ENCODE measurements around the gene B3GNT9. TPM values are rescaled to one million over a fixed set of nuclear protein-coding genes. Genes with fewer than 3 reads are reported as not detected.

The B3GNT9 gene
- total RNA-seq, 1 donor from 2014 or later, result 14.0 TPM

DNA sequence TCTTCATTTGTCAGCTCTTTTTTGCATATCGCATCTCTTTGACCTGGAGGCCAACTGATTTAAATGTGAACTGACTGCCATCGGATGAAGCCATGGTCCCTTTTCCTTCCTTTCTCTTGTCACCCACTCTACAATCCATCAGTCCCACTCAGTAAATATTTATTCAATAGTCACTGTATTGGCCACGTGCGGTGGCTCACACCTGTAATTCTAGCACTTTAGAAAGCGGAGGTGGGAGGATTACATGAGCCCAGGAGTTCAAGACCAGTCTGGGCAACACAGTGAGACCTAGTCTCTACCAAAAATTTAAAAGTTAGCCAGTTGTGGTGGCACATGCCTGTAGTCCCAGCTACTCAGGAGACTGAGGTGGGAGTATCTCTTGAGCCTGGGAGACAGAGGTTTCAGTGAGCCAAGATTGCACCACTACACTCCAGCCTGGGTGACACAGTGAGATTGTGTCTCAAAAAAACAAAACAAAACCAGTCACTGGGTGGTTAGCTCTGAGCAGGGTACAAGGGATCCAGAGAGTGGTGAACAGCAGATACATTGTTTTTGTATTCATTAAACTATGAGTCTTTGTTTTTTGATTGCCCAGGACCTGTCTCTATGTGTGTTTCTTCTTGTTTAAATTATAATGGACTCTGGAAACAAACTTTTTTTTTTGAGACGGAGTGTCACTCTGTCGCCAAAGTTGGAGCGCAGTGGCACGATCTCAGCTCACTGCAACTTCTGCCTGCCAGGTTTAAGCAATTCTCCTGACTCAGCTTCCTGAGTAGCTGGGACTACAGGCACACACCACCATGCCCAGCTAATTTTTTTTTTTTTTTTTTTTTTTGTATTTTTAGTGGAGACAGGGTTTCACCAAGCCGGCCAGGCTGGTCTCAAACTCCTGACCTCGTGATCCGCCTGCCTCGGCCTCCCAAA, 34.1 kb downstream of the B3GNT9 start:
- no peak for DNase-seq (ENCODE audit: low spot score)

DNA sequence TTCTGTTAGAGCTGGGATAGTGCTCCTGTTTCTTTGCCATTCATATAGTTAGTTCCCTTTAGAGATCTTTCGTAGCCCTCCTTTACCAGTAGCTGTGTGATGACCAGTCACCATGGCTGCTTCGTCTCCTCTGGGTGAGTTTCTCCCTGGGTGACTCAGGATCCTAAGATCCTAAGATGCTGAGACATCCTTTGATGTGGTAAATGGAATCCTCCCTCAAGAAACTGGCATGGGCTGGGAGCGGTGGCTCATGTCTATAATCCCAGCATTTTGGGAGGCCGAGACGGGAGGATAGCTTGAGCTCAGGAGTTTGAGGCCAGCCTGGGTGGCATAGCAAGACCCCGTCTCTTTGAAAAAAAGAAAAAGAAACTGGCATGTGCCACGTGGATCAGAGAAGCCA, 35.2 kb downstream of the B3GNT9 start:
- DNase-seq (ENCODE audit: low spot score), result no peak

DNA sequence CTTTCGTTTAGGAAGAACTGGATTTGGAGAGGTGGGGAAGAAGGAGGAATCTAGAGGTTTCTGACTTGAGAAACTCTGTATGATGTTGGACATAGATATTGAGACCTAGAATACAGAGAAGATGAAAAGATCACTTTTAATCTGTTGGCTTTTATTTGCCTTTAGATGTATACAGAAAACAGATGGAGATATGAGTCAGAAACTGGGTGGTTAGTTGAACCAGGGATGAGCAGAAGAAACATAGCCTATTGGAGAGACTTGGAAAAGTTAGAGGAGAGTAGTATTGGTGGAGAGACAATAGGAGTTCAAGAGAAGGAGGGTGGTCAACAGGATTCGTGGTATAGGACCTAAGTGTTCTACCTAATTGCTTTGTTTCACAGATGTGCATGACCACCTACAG, 36.0 kb downstream of the B3GNT9 start:
- DNase-seq (ENCODE audit: low spot score), result no peak

DNA sequence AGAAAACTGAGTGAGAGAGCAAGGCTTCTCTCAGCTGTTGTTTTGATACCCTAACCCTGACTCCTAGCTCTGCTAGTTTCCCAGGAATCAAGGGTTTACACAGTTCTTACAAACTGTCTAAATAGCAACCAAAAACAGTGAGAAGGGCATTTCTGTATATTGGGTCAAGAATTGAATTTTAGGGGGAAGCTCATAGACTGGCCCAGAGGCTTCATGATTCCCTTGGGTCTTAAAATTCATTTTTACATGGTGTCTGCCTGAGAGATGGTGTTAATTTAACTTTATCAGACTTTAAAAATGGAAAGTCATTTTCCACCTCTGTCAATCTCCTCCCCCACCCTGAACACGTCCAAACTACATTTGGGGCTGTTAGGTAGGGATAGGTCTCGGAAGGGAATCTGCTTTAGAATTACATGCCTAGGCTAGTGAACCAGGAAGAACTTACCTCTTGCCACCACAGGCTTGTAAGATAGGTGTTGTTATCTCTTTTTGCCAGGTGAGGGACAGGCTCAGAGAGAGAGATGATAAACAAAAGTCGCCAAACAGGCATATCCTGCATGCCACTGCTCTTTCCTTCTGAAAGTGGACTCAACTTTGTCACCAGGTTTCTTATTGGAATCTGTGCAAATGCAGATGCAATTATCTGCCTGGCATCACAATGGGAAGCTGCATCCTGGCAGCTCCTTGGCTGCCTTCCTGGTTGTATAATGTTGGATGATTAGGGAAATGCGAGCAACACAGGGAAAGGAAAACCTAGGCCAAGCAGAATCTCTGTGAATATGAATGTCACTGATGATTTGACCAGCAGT, 38.0 kb downstream of the B3GNT9 start:
- no peak for DNase-seq (ENCODE audit: low spot score)

GRCh38 chr16:67111951-67112444, 38.8 kb downstream of the B3GNT9 start:
- no peak for DNase-seq (ENCODE audit: low spot score)

DNA sequence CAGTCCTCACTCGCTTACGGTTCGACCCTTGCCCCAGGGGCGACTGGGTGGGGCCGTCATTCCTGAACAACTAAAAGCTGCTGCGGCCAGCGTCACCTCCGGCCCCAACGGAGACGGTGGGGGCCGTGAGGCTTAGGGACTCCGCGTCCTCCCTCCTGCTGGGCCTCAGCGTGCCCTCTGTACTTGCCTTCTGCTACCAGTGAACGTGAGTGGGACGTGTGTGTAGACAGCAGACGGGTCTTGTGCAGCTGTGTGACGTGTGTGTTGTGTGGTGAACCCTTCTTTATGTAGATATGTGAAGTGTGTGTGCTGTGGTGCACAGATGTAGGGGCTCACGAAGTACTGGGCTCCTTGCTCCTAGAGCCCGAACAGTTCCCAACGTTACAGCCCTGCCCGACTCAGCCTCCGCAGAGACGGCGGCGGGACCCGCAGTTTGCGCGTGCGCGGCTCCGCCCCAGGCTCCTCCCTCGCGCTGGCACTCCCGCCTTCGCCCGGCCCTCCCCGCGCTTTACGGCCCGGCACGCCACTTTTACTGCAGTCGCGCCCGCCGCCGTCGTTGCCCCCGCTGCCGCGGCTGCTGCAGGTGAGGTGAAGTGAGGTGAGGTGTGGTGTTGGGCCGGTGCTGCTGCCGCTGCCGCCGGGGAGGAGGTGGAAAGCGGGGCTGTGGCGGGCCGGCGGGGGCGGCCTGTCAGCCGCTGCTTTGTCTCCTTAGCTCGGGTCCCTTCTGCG, 41.2 kb downstream of the B3GNT9 start, which contains the start of gene PHAF1:
Gene PHAF1, plus strand, starts transcription at position 535 of the 729 bp plus-strand sequence. CDS start 235 bp downstream, outside the sequence.
- DNase-seq (ENCODE audit: low spot score), result peak; percentile 99

GRCh38 chr16:67108931-67109406, 41.8 kb downstream of the B3GNT9 start:
- DNase-seq (ENCODE audit: low spot score), result no peak

DNA sequence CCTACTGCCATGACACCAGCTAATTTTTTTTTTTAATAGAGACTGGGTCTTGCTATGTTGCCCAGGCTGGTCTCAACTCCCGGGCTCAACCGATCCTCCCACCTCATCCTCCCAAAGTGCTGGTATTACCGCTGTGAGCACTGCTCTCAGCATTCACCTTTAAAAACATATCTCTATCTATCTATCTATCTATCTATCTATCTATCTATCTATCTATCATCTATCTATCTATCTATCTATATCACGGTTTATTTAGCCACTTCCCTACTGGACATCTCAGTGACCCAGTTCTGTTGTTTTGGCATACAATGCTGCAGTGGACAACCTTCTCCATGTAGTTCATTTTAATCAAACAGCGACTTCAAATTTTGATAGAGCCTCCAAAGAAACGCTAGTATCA, 42.3 kb downstream of the B3GNT9 start:
- DNase-seq (ENCODE audit: low spot score), result no peak

DNA sequence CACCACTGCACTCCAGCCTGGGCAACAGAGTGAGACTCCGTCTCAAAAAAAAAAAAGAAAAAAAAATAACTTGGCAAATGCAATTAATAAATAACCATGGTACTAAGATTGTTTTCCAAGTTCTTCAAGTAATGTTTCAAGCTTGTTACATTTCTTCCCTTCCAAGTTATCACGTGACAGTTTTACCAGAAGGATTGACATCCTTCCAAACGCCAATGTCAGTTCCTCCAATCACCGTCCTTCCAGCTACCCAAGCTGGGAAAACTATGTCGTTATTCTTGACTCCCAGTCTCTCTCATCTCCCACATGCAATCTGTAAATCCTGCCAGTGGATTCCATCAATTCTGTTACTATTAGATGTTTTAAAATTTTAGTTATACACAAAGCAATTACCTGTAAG, 44.9 kb downstream of the B3GNT9 start:
- DNase-seq (ENCODE audit: low spot score), result no peak

DNA sequence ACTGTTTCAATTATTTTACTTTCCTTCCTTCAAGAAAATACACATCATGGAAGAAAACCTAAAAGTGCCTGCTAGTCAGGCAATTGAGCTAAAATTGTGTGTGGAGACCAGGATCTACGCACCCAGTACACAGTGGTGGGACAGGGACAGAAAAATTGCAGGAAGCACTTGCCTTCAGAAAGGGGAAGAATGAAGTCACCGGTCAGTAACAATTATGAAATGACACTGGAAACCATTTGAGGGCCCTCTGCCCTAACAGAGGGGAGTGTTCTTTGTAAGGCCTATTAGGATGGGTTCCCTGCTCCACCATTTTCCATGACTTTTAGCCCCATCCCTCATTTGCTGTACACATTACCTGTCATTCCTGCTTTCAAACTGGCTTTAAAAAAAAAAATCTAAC, 45.6 kb downstream of the B3GNT9 start:
- DNase-seq (ENCODE audit: low spot score), result no peak

DNA sequence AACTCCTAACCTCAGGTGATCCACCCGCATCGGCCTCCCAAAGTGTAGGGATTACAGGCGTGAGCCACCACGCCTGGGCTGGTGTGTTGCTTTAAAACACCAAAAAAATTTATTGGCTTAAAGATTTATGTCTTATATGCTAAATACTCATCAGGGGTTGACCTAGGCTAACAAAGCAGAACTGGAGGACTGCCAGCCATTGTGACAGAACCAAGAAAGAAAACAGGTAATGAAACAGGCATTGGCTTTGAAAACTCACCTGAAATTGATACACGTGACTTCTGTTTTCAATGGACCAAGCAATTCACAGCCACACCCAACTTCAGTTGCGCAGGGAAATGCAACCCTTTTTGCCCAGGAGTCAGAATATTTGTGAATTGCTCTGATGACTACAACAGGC, 46.0 kb downstream of the B3GNT9 start:
- no peak for DNase-seq (ENCODE audit: low spot score)

- no peak for DNase-seq (ENCODE audit: low spot score)
Observed at GRCh38 chr16:67104061-67104460, 46.7 kb downstream of the B3GNT9 start.

- no peak for DNase-seq (ENCODE audit: low spot score)
Observed at GRCh38 chr16:67101311-67102082, 49.3 kb downstream of the B3GNT9 start.

- DNase-seq (ENCODE audit: low spot score), result no peak
Observed at GRCh38 chr16:67100569-67101310, 50.1 kb downstream of the B3GNT9 start.

GRCh38 chr16:67098599-67098998, 52.2 kb downstream of the B3GNT9 start:
- DNase-seq (ENCODE audit: low spot score), result no peak

Data from mesenteric fat pad (tissue), 1 donor.